ENCODE results near the gene DIS3L2. TPM values are rescaled to one million over a fixed set of nuclear protein-coding genes. Genes with fewer than 3 reads are reported as not detected.

The DIS3L2 gene
- total RNA-seq, 1 experiment from 2014 or later, result 32.6 TPM

DNA sequence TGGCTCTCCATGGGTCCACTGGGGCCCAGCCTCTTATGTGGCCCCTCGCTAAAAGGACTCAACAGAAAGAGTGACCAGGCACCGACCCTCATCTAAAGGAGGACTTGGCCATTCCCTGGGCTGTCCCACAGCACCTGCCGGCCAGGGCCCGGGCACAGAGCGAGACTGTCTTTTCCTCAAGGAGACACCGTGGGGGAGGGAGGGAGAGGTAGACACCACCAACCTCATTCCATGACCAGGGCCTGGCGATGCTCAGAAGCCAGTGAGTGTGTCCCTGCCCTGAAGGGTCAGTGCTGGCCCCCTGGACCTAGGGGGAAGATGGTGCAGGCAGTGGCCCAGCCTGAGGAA is 377.2 kb downstream of the DIS3L2 start:
- ChIA-PET CTCF (interaction anchor here (0.7 to 1.5 kb wide), 3 partner anchors 98 to 108 kb away, joined by 3 to 7 read pairs (median 3); no protein-coding TSS in a partner anchor), POLR2A (no interaction called here)
- Mint-ChIP-seq H3K27ac (ENCODE audit: low read depth, unreplicated experiment) (no peak overlapping the region), H3K36me3 (ENCODE audit: insufficient read depth, unreplicated experiment) (peaks cover 12% of the 10 kb centered on the region), H3K9me3 (ENCODE audit: unreplicated experiment) (no peaks in the 10 kb centered on the region), H3K27me3 (ENCODE audit: insufficient read depth, unreplicated experiment) (no peaks in the 10 kb centered on the region), H3K4me1 (ENCODE audit: insufficient read depth, unreplicated experiment) (no peaks in the 10 kb centered on the region), H3K4me3 (ENCODE audit: unreplicated experiment) (no peak overlapping the region)
- intact Hi-C loops (cut with micrococcal nuclease), result no loop called here
- no peak for DNase-seq (ENCODE audit: unreplicated experiment)
- TF ChIP-seq CTCF (IDR thresholded peaks at IDR 0.05; ENCODE audit: unreplicated experiment), result no peak
- BruUV-seq (replicated peaks), result no TSS peak

GRCh38 chr2:232339121-232340081 is 377.9 kb downstream of the DIS3L2 start:
- Mint-ChIP-seq H3K9me3 (ENCODE audit: unreplicated experiment) (no peaks in the 10 kb centered on the region), H3K27ac (ENCODE audit: low read depth, unreplicated experiment) (no peak overlapping the region)
- no TSS peak for BruUV-seq (replicated peaks)

DNA sequence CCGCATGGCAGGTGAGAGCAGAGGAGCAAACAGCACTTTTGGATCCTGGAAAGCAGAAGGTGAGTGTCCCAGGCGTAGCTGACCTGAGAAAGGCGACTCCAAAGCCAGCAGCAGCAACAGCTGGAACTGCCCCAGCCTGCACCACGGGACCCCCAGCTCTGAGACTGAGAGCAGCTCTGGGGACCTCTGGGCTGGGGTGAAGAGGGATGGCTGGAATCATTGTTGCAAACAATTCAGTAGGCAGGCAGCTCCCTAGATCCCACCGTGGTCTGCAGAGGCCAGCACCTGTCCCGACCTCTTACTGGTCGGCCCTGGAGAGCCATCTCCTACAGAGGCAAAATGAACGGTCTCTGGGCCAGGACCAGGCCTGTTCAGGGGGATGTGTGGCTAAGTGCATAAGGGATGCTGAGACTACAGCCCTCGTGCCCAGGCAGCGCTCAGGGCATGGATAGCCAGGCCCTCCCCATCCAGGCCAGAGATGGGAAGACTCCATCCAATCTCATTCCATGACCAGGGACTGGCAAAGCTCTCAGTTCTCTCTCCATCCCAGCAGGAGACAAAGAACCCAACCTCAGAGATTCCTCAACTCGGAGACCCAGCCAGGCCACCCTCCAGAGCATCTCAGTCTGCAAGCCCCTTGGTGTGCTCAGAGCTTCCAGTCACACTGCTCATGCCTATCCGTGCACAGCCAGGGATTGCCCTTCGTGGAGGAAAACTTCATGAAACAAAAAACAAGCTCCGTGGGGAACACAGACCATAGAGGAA is 378.8 kb downstream of the DIS3L2 start:
- ChIA-PET POLR2A (no interaction called here), CTCF (interaction anchor here (0.6 to 1.5 kb wide), 4 partner anchors 14 to 439 kb away, joined by 3 to 7 read pairs (median 5); no protein-coding TSS in a partner anchor)
- no peaks in the 10 kb centered on the region for H3K27me3 Mint-ChIP-seq (ENCODE audit: insufficient read depth, unreplicated experiment)
- no peaks in the 10 kb centered on the region for H3K9me3 Mint-ChIP-seq (ENCODE audit: unreplicated experiment)
- H3K4me1 Mint-ChIP-seq (ENCODE audit: insufficient read depth, unreplicated experiment), result no peaks in the 10 kb centered on the region
- intact Hi-C loops (cut with micrococcal nuclease), result no loop called here
- peaks cover 12% of the 10 kb centered on the region for H3K36me3 Mint-ChIP-seq (ENCODE audit: insufficient read depth, unreplicated experiment)
- BruUV-seq (replicated peaks), result no TSS peak
- peak overlapping the region; percentile 63 for H3K27ac Mint-ChIP-seq (ENCODE audit: low read depth, unreplicated experiment)
- DNase-seq (ENCODE audit: unreplicated experiment), result no peak
- no peak overlapping the region for H3K4me3 Mint-ChIP-seq (ENCODE audit: unreplicated experiment)
- no peak for TF ChIP-seq CTCF (IDR thresholded peaks at IDR 0.05; ENCODE audit: unreplicated experiment)

More at GRCh38 chr2:232339121-232340081, 377.9 kb downstream of the DIS3L2 start:
- TF ChIP-seq CTCF (IDR thresholded peaks at IDR 0.05; ENCODE audit: unreplicated experiment), result no peak
- Mint-ChIP-seq H3K36me3 (ENCODE audit: insufficient read depth, unreplicated experiment) (peaks cover 12% of the 10 kb centered on the region), H3K4me1 (ENCODE audit: insufficient read depth, unreplicated experiment) (no peaks in the 10 kb centered on the region), H3K27me3 (ENCODE audit: insufficient read depth, unreplicated experiment) (no peaks in the 10 kb centered on the region), H3K4me3 (ENCODE audit: unreplicated experiment) (no peak overlapping the region)
- ChIA-PET CTCF (interaction anchor here (0.7 to 1.5 kb wide), 3 partner anchors 13 to 100 kb away, joined by 3 to 7 read pairs (median 6); no protein-coding TSS in a partner anchor), POLR2A (no interaction called here)
- intact Hi-C loops (cut with micrococcal nuclease), result no loop called here
- no peak for DNase-seq (ENCODE audit: unreplicated experiment)
